GM19468 (cell line): ENCODE results near the gene PCDHA2.
"Not testable (repeated sequence)": the region's sequence is repeated elsewhere in the genome, so short reads cannot be mapped to it uniquely, and the experiment has no call there.

ENCODE experiments used
- ATAC-seq: cut with Tn5 transposase; IDR thresholded peaks from one replicate; pipeline ENCODE4 v1.9.1; 2021; ENCODE audit warnings: mild to moderate bottlenecking, moderate library complexity, moderate number of reproducible peaks; ENCODE audit not compliant: unreplicated experiment; ENCODE audit errors: extremely low read depth

PCDHA2 gene

DNA sequence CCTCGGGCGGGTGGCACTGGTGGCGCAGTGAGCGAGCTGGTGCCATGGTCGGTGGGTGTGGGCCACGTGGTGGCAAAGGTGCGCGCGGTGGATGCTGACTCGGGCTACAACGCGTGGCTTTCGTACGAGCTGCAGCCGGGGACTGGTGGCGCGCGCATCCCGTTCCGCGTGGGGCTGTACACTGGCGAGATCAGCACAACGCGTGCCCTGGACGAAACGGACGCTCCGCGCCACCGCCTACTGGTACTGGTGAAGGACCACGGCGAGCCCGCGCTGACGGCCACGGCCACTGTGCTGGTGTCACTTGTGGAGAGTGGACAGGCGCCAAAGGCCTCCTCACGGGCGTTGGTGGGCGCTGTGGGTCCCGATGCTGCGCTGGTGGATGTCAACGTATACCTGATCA, 14.2 kb downstream of the PCDHA2 start:
- ATAC-seq, result no peak

DNA sequence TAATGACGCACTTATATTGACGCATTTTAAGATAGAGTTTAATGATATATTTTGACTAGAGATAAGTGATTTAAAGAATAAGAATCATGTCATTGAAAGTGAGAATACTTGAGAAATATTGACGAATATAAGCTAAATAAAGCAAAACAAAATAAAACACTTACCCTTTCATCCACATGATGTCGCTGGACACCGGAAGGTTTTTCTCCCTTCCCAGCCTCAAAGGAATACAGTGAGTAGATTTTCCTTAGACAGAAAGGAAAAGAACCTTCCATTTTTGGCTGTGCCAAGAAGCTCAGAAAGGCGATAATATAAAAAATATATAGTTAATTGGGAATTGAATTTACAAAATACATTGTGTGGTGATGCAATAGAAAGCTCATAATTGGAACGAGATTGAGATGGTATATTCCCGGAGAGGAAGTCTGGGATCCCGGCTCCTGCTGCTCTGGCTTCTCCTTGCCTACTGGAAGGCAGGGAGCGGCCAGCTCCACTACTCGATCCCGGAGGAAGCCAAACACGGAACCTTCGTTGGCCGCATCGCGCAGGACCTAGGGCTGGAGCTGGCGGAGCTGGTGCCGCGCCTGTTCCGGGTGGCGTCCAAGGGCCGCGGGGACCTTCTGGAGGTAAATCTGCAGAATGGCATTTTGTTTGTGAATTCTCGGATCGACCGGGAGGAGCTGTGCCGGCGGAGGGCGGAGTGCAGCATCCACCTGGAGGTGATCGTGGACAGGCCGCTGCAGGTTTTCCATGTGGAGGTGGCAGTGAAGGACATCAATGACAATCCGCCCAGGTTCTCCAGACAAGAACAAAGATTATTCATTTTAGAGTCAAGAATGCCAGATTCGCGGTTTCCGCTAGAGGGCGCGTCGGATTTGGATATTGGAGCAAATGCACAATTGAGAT, 27.0 kb downstream of the PCDHA2 start, which contains the start of gene PCDHA5:
PCDHA5 (plus strand) TSS at position 239 of the 906 bp plus-strand sequence.
- ATAC-seq, result no peak

DNA sequence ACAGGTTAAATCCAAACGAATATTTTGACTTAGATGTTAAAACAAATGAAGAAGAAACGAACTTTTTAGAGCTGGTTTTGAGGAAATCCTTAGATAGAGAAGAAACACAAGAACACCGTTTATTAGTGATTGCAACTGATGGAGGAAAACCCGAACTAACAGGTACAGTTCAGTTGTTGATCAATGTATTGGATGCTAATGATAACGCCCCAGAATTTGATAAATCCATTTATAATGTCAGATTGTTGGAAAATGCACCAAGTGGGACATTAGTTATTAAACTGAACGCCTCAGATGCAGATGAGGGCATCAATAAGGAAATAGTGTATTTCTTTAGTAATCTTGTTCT, 27.6 kb downstream of the PCDHA2 start:
- ATAC-seq, result no peak

DNA sequence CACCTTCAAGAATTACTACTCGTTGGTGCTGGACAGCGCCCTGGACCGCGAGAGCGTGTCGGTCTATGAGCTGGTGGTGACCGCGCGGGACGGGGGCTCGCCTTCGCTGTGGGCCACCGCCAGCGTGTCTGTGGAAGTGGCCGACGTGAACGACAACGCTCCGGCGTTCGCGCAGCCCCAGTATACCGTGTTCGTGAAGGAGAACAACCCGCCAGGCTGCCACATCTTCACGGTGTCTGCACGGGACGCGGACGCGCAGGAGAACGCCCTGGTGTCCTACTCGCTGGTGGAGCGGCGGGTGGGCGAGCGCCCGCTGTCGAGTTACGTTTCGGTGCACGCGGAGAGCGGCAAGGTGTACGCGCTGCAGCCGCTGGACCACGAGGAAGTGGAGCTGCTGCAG, 28.3 kb downstream of the PCDHA2 start:
- ATAC-seq, result not testable (repeated sequence)

DNA sequence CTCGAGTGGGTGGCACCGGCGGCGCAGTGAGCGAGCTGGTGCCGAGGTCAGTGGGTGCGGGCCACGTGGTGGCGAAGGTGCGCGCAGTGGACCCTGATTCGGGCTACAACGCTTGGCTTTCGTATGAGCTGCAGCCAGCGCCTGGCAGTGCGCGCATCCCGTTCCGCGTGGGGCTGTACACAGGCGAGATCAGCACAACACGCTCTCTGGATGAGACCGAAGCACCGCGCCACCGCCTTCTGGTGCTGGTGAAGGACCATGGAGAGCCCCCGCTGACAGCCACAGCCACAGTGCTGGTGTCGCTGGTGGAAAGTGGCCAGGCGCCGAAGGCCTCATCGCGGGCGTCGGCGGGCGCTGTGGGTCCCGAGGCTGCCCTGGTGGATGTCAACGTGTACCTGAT, 28.8 kb downstream of the PCDHA2 start:
- ATAC-seq, result no peak

DNA sequence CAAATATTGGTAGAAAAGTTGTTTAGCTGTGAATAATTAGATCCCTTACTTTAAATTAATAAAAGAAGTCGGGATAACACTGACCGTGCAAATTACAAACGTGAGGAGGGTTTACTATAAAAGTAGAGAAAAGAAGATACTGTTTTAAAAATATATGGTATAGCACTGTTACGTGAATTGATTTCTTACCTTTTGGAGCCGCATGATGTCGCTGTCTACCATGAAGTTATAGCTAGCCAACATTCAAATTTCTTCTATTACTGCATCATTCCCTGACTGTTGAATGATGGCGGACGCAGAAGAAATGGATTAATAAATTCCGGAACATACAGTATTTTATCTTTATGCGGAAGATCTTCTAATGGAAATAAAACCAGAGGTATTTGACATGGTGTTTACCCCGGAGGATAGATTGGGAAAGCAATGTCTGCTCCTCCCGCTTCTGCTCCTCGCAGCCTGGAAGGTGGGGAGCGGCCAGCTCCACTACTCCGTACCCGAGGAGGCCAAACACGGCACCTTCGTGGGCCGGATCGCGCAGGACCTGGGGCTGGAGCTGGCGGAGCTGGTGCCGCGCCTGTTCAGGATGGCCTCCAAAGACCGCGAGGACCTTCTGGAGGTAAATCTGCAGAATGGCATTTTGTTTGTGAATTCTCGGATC, 33.2 kb downstream of the PCDHA2 start, which contains the start of gene PCDHA6:
PCDHA6 (plus strand) TSS at position 257 of the 658 bp plus-strand sequence; CDS start at position 389, 132 bp downstream.
- ATAC-seq, result no peak

DNA sequence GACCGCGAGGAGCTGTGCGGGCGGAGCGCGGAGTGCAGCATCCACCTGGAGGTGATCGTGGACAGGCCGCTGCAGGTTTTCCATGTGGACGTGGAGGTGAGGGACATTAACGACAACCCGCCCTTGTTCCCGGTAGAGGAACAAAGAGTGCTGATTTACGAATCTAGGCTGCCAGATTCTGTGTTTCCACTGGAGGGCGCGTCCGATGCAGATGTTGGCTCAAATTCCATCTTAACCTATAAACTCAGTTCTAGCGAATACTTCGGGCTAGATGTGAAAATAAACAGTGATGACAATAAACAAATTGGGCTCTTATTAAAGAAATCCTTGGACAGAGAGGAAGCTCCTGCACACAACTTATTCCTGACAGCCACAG, 33.7 kb downstream of the PCDHA2 start:
- ATAC-seq, result no peak

DNA sequence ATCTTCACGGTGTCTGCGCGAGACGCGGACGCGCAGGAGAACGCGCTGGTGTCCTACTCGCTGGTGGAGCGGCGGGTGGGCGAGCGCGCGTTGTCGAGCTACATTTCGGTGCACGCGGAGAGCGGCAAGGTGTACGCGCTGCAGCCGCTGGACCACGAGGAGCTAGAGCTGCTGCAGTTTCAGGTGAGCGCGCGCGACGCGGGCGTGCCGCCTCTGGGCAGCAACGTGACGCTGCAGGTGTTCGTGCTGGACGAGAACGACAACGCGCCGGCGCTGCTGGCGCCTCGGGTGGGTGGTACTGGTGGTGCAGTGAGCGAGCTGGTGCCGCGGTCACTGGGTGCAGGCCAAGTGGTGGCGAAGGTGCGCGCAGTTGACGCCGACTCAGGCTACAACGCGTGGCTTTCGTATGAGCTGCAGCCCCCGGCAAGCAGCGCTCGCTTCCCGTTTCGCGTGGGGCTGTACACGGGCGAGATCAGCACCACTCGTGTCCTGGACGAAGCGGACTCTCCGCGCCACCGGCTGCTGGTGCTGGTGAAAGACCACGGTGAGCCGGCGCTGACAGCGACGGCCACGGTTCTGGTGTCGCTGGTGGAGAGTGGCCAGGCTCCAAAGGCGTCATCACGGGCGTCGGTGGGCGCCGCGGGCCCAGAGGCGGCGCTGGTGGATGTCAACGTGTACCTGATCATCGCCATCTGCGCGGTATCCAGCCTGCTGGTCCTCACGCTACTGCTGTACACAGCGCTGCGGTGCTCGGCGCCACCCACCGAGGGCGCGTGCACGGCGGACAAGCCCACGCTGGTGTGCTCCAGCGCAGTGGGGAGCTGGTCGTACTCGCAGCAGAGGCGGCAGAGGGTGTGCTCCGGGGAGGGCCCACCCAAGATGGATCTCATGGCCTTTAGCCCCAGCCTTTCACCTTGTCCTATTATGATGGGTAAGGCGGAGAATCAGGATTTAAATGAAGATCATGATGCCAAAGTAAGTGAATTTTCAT, 35.2 kb downstream of the PCDHA2 start:
- ATAC-seq, result not testable (repeated sequence)

DNA sequence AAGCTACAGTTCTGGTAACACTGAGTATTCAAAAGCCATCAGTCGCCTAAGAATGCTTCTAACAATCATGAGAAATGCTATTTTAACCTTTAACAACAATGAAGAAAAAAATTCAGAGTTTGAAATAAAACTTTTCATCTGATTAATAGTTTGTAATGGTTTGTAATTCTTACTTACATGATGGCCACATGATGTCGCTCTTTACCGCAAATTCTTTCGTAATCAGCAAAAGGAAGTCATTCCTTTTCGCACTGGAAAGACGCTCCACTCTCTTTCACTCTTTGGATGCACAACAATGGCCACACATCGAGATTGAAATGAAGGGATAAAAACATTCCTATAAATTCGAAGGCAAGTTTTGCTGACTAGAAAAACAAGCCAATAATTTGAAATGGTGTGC, 39.3 kb downstream of the PCDHA2 start, which contains the start of gene PCDHA7:
PCDHA7 (plus strand) TSS at position 277 of the 400 bp plus-strand sequence; CDS start at position 392, 115 bp downstream.
- ATAC-seq, result no peak

DNA sequence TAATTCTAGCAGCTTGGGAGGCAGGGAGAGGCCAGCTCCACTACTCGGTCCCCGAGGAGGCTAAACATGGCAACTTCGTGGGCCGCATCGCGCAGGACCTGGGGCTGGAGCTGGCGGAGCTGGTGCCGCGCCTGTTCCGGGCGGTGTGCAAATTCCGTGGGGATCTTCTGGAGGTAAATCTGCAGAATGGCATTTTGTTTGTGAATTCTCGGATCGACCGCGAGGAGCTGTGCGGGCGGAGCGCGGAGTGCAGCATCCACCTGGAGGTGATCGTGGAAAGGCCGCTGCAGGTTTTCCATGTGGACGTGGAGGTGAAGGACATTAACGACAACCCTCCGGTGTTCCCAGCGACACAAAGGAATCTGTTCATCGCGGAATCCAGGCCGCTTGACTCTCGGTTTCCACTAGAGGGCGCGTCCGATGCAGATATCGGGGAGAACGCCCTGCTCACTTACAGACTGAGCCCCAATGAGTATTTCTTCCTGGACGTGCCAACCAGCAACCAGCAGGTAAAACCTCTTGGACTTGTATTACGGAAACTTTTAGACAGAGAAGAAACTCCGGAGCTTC, 39.9 kb downstream of the PCDHA2 start:
- ATAC-seq, result not testable (repeated sequence)

DNA sequence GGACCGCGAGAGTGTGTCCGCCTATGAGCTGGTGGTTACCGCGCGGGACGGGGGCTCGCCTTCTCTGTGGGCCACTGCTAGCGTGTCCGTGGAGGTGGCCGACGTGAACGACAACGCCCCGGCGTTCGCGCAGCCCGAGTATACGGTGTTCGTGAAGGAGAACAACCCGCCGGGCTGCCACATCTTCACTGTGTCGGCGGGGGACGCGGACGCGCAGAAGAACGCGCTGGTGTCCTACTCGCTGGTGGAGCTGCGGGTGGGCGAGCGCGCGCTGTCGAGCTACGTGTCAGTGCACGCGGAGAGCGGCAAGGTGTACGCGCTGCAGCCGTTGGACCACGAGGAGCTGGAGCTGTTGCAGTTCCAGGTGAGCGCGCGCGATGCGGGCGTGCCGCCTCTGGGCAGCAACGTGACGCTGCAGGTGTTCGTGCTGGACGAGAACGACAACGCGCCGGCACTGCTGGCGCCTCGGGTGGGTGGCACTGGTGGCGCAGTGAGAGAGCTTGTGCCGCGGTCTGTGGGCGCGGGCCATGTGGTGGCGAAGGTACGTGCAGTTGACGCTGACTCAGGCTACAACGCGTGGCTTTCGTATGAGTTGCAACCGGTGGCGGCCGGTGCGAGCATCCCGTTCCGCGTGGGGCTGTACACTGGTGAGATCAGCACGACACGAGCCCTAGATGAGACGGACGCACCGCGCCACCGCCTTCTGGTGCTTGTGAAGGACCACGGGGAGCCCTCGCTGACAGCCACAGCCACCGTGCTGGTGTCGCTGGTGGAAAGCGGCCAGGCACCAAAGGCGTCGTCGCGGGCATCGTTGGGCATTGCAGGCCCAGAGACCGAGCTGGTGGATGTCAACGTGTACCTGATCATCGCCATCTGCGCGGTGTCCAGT, 41.2 kb downstream of the PCDHA2 start:
- no peak for ATAC-seq

DNA sequence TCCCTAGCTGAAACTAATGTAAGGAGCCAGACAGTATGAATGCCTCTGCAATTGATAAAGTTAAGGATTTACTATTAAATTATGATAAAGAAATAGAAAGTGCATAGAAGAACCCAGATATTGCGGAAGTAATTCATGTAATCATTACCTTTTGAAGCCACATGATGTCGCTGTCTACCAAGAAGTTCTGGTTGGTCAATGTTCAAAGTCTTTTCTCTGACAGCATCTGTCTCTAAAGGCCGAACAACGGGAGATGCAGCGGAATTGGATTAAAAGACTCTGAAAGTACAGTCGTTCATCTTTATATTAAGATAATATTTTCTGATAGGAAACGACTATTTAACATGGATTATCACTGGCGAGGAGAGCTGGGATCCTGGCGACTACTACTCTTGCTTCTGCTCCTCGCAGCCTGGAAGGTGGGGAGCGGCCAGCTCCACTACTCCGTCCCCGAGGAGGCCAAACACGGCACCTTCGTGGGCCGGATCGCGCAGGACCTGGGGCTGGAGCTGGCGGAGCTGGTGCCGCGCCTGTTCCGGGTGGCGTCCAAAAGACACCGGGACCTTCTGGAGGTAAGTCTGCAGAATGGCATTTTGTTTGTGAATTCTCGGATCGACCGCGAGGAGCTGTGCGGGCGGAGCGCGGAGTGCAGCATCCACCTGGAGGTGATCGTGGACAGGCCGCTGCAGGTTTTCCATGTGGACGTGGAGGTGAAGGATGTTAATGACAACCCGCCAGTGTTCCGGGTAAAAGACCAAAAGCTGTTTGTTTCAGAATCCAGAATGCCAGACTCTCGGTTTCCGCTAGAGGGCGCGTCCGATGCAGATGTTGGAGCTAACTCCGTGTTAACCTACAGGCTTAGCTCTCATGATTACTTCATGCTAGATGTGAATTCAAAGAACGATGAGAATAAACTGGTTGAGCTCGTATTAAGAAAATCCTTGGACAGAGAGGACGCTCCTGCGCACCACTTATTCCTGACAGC, 46.6 kb downstream of the PCDHA2 start, which contains the start of gene PCDHA8:
PCDHA8 (plus strand) TSS at position 210 of the 985 bp plus-strand sequence; CDS start at position 345, 135 bp downstream.
- ATAC-seq, result no peak

DNA sequence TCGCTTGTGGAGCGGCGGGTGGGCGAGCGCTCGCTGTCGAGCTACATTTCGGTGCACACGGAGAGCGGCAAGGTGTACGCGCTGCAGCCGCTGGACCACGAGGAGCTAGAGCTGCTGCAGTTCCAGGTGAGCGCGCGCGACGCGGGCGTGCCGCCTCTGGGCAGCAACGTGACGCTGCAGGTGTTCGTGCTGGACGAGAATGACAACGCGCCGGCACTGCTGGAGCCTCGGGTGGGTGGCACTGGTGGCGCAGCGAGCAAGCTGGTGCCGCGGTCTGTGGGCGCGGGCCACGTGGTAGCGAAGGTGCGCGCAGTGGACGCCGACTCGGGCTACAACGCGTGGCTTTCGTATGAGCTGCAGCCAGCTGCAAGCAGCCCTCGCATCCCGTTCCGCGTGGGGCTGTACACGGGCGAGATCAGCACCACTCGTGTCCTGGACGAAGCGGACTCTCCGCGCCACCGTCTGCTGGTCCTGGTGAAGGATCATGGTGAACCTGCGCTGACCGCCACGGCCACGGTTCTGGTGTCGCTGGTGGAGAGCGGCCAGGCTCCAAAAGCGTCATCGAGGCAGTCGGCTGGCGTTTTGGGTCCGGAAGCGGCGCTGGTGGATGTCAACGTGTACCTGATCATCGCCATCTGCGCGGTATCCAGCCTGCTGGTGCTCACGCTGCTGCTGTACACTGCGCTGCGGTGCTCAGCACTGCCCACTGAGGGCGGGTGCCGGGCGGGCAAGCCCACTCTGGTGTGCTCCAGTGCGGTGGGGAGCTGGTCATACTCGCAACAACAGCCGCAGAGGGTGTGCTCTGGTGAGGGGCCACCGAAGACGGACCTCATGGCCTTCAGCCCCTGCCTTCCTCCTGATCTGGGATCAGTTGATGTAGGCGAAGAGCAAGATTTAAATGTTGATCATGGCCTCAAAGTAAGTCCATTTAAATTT, 48.4 kb downstream of the PCDHA2 start:
- no peak for ATAC-seq
